Measurements from ENCODE around the gene RARA.

DNA sequence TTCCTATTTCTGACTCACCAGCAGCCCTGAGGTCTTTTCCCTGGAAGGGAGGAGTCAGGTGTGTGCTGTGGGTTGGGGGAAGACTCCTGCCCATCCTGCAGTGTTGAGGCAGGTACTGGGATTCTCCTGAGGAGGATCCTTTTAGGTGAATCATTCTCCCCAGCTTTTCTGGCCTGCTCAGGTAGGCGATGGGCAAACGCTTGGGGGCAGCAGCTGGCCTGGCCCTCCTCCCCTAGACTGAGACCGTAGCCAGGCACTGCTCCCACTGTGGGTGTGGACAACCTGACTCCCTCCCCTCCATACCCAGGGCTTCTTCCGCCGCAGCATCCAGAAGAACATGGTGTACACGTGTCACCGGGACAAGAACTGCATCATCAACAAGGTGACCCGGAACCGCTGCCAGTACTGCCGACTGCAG lies 40.5 kb downstream of the RARA start:
- TF ChIP-seq CTCF (IDR thresholded peaks at IDR 0.05; ENCODE audit: poor library complexity, severe bottlenecking) = no peak
- no peak for TF ChIP-seq EZH2 (IDR thresholded peaks at IDR 0.05; ENCODE audit: borderline replicate concordance, insufficient read depth, low read length, poor library complexity, severe bottlenecking)
- no peak for TF ChIP-seq MXI1 (conservative IDR thresholded peaks at IDR 0.05; ENCODE audit: poor library complexity, severe bottlenecking)
